ENCODE results near the gene DDX4. TPM values are rescaled to one million over a fixed set of nuclear protein-coding genes. Genes with fewer than 3 reads are reported as not detected.

Gene DDX4
- total and polyA plus RNA-seq, 7 donors = 0.33 TPM; not detected in 6

DNA sequence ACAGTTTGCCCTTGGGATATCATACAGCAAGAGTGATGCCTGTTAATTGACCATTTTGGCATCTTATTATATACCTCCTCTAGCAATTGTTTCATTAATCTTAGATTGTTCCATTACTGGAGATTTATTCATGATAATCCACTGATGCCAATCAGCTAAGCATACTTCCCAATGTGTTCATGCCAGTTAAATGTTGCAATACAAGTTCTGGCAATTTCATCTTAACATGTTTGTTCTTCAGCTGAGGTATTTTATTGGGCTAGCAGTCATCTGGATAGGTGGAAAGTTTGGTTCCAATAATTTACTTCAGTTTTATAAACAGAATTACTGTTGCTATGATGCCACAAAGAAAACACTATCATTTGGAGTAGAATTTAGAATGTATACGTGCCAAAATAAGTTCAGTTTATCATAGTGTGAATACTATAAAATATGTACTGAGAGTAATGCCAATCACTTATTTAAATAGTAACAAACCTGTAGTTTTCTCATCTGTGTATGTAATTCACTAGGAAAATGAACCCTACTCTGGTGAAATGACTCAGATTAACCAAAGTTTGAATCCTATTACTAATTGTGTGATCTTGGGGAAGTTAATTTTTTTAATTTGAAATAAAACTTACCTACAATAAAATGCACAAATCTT is 85.4 kb downstream of the DDX4 start:
- no peak for DNase-seq
- TF ChIP-seq POLR2A (IDR thresholded peaks at IDR 0.05) = no peak
- no peak for TF ChIP-seq POLR2AphosphoS5 (IDR thresholded peaks at IDR 0.05)
- no peak for TF ChIP-seq EP300 (IDR thresholded peaks at IDR 0.05)
- TF ChIP-seq, protein P1, sequence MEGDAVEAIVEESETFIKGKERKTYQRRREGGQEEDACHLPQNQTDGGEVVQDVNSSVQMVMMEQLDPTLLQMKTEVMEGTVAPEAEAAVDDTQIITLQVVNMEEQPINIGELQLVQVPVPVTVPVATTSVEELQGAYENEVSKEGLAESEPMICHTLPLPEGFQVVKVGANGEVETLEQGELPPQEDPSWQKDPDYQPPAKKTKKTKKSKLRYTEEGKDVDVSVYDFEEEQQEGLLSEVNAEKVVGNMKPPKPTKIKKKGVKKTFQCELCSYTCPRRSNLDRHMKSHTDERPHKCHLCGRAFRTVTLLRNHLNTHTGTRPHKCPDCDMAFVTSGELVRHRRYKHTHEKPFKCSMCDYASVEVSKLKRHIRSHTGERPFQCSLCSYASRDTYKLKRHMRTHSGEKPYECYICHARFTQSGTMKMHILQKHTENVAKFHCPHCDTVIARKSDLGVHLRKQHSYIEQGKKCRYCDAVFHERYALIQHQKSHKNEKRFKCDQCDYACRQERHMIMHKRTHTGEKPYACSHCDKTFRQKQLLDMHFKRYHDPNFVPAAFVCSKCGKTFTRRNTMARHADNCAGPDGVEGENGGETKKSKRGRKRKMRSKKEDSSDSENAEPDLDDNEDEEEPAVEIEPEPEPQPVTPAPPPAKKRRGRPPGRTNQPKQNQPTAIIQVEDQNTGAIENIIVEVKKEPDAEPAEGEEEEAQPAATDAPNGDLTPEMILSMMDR (IDR thresholded peaks at IDR 0.05) = no peak
- intact Hi-C loops (cut with DNase I) = no loop called here
- Histone ChIP-seq H3K36me3 (no peaks in the 10 kb centered on the region), H3K4me1 (peaks cover 0 to 10% (median 6%) of the 10 kb centered on the region in 4 donors), H3K9me3 (no peaks in the 10 kb centered on the region), H3K27me3 (peaks cover 4 to 40% (median 9%) of the 10 kb centered on the region in 3 donors), H3K4me3 (no peak overlapping the region), H3K27ac (no peak overlapping the region)
- WGBS, 2 donors = 22 to 69% methylated on average over 1 of the region's 1 CpG

GRCh38 chr5:55829956-55830355 is 92.1 kb downstream of the DDX4 start:
- 84 to 86% methylated on average over 3 of the region's 3 CpGs for whole genome bisulfite sequencing, 2 donors
- no peaks in the 10 kb centered on the region for H3K4me1 ChIP-seq
- peaks cover 0 to 3% (median 0%) of the 10 kb centered on the region in 3 donors for H3K27me3 ChIP-seq
- no peaks in the 10 kb centered on the region for H3K9me3 ChIP-seq
- no peak overlapping the region for H3K4me3 ChIP-seq
- TF ChIP-seq, protein P1 (IDR thresholded peaks at IDR 0.05) = no peak
- TF ChIP-seq POLR2A (IDR thresholded peaks at IDR 0.05) = no peak
- TF ChIP-seq POLR2AphosphoS5 (IDR thresholded peaks at IDR 0.05) = no peak
- H3K27ac ChIP-seq = no peak overlapping the region
- no peak for DNase-seq
- no peaks in the 10 kb centered on the region for H3K36me3 ChIP-seq
- intact Hi-C loops (cut with DNase I) = no loop called here

DNA sequence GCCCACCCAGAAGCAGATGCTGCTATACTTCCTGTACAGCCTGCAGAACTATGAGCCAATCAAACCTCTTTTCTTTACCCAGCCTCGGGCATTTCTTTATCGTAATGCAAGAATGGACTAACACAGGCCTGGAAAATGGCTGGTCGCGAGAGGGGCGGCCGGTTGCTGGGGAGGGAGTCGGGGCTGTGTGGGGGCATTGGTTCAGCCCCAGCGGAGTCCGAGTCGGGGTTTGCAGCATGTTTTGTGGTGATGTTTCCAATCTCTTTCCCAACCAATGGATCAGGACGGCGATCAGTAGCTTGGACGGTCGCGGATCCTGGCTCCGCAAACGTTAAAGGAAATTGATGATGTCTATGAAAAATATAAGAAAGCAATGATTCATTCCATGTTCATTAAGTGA is 94.6 kb downstream of the DDX4 start:
- no peak for TF ChIP-seq EP300 (IDR thresholded peaks at IDR 0.05)
- TF ChIP-seq, protein P1 (IDR thresholded peaks at IDR 0.05) = no peak
- TF ChIP-seq POLR2AphosphoS5 (IDR thresholded peaks at IDR 0.05) = no peak
- TF ChIP-seq POLR2A (IDR thresholded peaks at IDR 0.05) = no peak
- Histone ChIP-seq H3K27ac (no peak overlapping the region), H3K4me3 (no peak overlapping the region), H3K36me3 (no peaks in the 10 kb centered on the region), H3K27me3 (no peaks in the 10 kb centered on the region), H3K9me3 (no peaks in the 10 kb centered on the region), H3K4me1 (no peaks in the 10 kb centered on the region)
- 96 to 97% methylated on average over 17 of the region's 17 CpGs for WGBS, 2 donors
- intact Hi-C loops (cut with DNase I) = no loop called here
- no peak for DNase-seq

- no peak overlapping the region for H3K27ac ChIP-seq
- DNase-seq = no peak
- WGBS, 2 donors = 77 to 91% methylated on average over 1 of the region's 1 CpG
- no peaks in the 10 kb centered on the region for H3K36me3 ChIP-seq
- H3K27me3 ChIP-seq = no peaks in the 10 kb centered on the region
- no peaks in the 10 kb centered on the region for H3K9me3 ChIP-seq
- TF ChIP-seq POLR2A (IDR thresholded peaks at IDR 0.05) (no peak), EP300 (IDR thresholded peaks at IDR 0.05) (no peak)
- intact Hi-C loops (cut with DNase I) = no loop called here
- no peak overlapping the region for H3K4me3 ChIP-seq
- no peaks in the 10 kb centered on the region for H3K4me1 ChIP-seq
Measured at GRCh38 chr5:55836191-55836590, 98.3 kb downstream of the DDX4 start.

GRCh38 chr5:55841976-55842375 is 104.1 kb downstream of the DDX4 start:
- WGBS, 2 donors = 64 to 83% methylated on average over 2 of the region's 2 CpGs
- H3K27me3 ChIP-seq = no peaks in the 10 kb centered on the region
- H3K4me1 ChIP-seq = no peaks in the 10 kb centered on the region
- no peaks in the 10 kb centered on the region for H3K36me3 ChIP-seq
- TF ChIP-seq POLR2AphosphoS5 (IDR thresholded peaks at IDR 0.05) = no peak
- no peak for TF ChIP-seq POLR2A (IDR thresholded peaks at IDR 0.05)
- DNase-seq = no peak
- H3K9me3 ChIP-seq = peaks cover 0 to 2% (median 0%) of the 10 kb centered on the region in 4 donors
- H3K27ac ChIP-seq = no peak overlapping the region
- intact Hi-C loops (cut with DNase I) = no loop called here
- no peak overlapping the region for H3K4me3 ChIP-seq

- DNase-seq = no peak
- H3K9me3 ChIP-seq = peaks cover 0 to 2% (median 0%) of the 10 kb centered on the region in 4 donors
- no peak overlapping the region for H3K27ac ChIP-seq
- 83 to 91% methylated on average over 1 of the region's 1 CpG for WGBS, 2 donors
- no peaks in the 10 kb centered on the region for H3K27me3 ChIP-seq
- H3K36me3 ChIP-seq = no peaks in the 10 kb centered on the region
- TF ChIP-seq POLR2A (IDR thresholded peaks at IDR 0.05) (no peak), POLR2AphosphoS5 (IDR thresholded peaks at IDR 0.05) (no peak), EP300 (IDR thresholded peaks at IDR 0.05) (no peak)
- TF ChIP-seq, protein P1 (IDR thresholded peaks at IDR 0.05) = no peak
- no peak overlapping the region for H3K4me3 ChIP-seq
- intact Hi-C loops (cut with DNase I) = no loop called here
- no peaks in the 10 kb centered on the region for H3K4me1 ChIP-seq
Measured at GRCh38 chr5:55847837-55848236, 110.0 kb downstream of the DDX4 start.
